Activated naive CD4-positive, alpha-beta T cell treated with anti-CD3 and anti-CD28 coated beads, Interleukin-2, amount 50 U/mL, for 16 hours (primary cell): ENCODE data around the gene ARPC5.
"Not testable (repeated sequence)": the region's sequence is repeated elsewhere in the genome, so short reads cannot be mapped to it uniquely, and the experiment has no call there.

Experiments
- DNase-seq: peaks from one replicate; pipeline ENCODE4 v3.0.0-alpha.2; 2020

ARPC5 gene

GRCh38 chr1:183635606-183636333 lies at the start of gene ARPC5:
ARPC5 (minus strand) TSS chr1:183635783; CDS start chr1:183635659, 124 bp downstream.
- DNase-seq = peak; percentile 96

GRCh38 chr1:183685112-183685713 lies 49.6 kb upstream of the ARPC5 start:
- no peak for DNase-seq

GRCh38 chr1:183679363-183679762 lies 43.8 kb upstream of the ARPC5 start:
- not testable (repeated sequence) for DNase-seq

GRCh38 chr1:183678819-183679218 lies 43.2 kb upstream of the ARPC5 start:
- no peak for DNase-seq

- no peak for DNase-seq
Measured at GRCh38 chr1:183676586-183677189, 41.1 kb upstream of the ARPC5 start.

GRCh38 chr1:183675883-183676585 lies 40.5 kb upstream of the ARPC5 start:
- DNase-seq = no peak

GRCh38 chr1:183675381-183675780 lies 39.8 kb upstream of the ARPC5 start:
- DNase-seq = no peak

GRCh38 chr1:183674886-183675285 lies 39.3 kb upstream of the ARPC5 start:
- no peak for DNase-seq

- DNase-seq = no peak
Measured at GRCh38 chr1:183674339-183674738, 38.8 kb upstream of the ARPC5 start.

- no peak for DNase-seq
Measured at GRCh38 chr1:183673605-183674323, 38.2 kb upstream of the ARPC5 start.

GRCh38 chr1:183670169-183670568 lies 34.6 kb upstream of the ARPC5 start:
- no peak for DNase-seq

GRCh38 chr1:183656355-183656754 lies 20.8 kb upstream of the ARPC5 start:
- no peak for DNase-seq

- peak; percentile 74 for DNase-seq
Measured at GRCh38 chr1:183655562-183656075, 20.0 kb upstream of the ARPC5 start.

GRCh38 chr1:183654706-183655105 lies 19.1 kb upstream of the ARPC5 start:
- no peak for DNase-seq

- DNase-seq = no peak
Measured at GRCh38 chr1:183653876-183654451, 18.4 kb upstream of the ARPC5 start.

GRCh38 chr1:183653462-183653794 lies 17.8 kb upstream of the ARPC5 start:
- no peak for DNase-seq

GRCh38 chr1:183652547-183653461 lies 17.2 kb upstream of the ARPC5 start, which contains the start of gene APOBEC4:
APOBEC4 (minus strand) TSS chr1:183653316; CDS start chr1:183648781, 4,535 bp downstream.
- no peak for DNase-seq

GRCh38 chr1:183652107-183652506 lies 16.5 kb upstream of the ARPC5 start:
- DNase-seq = no peak

- no peak for DNase-seq
Measured at GRCh38 chr1:183651612-183652011, 16.0 kb upstream of the ARPC5 start.

GRCh38 chr1:183648042-183648441 lies 12.5 kb upstream of the ARPC5 start:
- no peak for DNase-seq

- DNase-seq = no peak
Measured at GRCh38 chr1:183646776-183647175, 11.2 kb upstream of the ARPC5 start.
